RWPE1 (cell line): ENCODE data around the gene ARHGAP28.

ENCODE experiments used
- CTCF ChIA-PET: fragments of 350-600 bp; sonication (Branson Sonifier 250); formaldehyde crosslinking; extraction: SDS; loops from one replicate; lab custom pipeline; 2021; lab: Yijun Ruan, JAX
- POLR2A ChIA-PET: fragments of 400-600 bp; formaldehyde crosslinking; extraction: SDS; loops from one replicate; lab custom pipeline; 2020; ENCODE audit warnings: antibody characterized with exemption; ENCODE audit not compliant: low non-redundant PET; lab: Yijun Ruan, JAX
- DNase-seq: peaks from one replicate; pipeline ENCODE4 v3.0.0; 2012; ENCODE audit warnings: low spot score
- H3K27ac ChIP-seq: fragments of 450-650 bp; 2 replicates; pipeline ENCODE4 v1.5.1; 2017
- TF ChIP-seq, protein P1 (sequence below): fragments of 450-650 bp; conservative IDR thresholded peaks from 2 replicates; pipeline ENCODE4 v1.5.1; 2017; ENCODE audit warnings: low read depth, mild to moderate bottlenecking

The ARHGAP28 gene

DNA sequence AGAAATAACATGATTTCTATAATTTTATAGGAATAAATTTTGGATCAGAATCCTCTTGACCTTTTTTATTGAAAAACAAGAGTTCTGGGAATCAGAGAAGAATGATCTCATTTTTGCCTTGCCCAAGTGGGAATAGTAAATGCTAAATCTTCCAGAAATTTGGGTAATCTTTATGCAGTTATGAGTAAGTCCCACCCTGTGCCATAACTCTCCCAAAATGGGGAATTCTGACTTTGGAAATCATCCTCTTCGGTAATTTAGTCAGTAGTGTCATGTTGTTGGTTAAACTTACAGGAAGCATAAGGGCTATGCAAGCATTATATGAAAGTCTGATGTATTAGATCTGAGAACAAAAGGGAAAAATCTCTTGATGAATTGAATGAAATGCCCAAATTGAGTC, 20.6 kb upstream of the ARHGAP28 start:
- DNase-seq = no peak
- TF ChIP-seq, protein P1, sequence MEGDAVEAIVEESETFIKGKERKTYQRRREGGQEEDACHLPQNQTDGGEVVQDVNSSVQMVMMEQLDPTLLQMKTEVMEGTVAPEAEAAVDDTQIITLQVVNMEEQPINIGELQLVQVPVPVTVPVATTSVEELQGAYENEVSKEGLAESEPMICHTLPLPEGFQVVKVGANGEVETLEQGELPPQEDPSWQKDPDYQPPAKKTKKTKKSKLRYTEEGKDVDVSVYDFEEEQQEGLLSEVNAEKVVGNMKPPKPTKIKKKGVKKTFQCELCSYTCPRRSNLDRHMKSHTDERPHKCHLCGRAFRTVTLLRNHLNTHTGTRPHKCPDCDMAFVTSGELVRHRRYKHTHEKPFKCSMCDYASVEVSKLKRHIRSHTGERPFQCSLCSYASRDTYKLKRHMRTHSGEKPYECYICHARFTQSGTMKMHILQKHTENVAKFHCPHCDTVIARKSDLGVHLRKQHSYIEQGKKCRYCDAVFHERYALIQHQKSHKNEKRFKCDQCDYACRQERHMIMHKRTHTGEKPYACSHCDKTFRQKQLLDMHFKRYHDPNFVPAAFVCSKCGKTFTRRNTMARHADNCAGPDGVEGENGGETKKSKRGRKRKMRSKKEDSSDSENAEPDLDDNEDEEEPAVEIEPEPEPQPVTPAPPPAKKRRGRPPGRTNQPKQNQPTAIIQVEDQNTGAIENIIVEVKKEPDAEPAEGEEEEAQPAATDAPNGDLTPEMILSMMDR = no peak
- POLR2A ChIA-PET = no interaction called here
- CTCF ChIA-PET = no interaction called here
- no peak overlapping the region for H3K27ac ChIP-seq

- POLR2A ChIA-PET = no interaction called here
- no peak for DNase-seq
- CTCF ChIA-PET = no interaction called here
- H3K27ac ChIP-seq = no peak overlapping the region
- TF ChIP-seq, protein P1 = no peak
Measured at GRCh38 chr18:6711467-6711866, 18.0 kb upstream of the ARHGAP28 start.

- ChIA-PET CTCF (no interaction called here), POLR2A (no interaction called here)
- TF ChIP-seq, protein P1 = no peak
- H3K27ac ChIP-seq = no peak overlapping the region
- DNase-seq = no peak
Measured at GRCh38 chr18:6712401-6712800, 17.1 kb upstream of the ARHGAP28 start.

DNA sequence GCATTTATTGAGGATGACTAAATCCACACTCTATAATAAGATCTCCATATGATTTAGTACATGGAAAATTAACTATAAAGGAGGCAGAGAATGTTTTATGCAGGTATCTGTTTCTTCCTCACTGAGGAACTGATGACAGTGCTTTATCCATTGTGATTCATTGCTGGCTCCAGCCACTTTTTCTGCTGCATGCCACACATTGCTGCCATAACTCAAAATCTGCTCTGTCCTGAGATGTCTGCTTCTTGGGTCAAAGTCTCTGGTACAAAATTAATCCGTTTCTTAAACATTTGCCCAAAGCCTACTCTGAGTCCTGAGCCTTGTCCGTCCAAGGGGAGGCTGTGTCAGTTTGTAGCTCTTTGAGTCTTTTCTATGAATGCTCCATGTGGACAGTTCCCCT, 15.5 kb upstream of the ARHGAP28 start:
- no peak overlapping the region for H3K27ac ChIP-seq
- no peak for DNase-seq
- ChIA-PET POLR2A (no interaction called here), CTCF (no interaction called here)
- TF ChIP-seq, protein P1 = no peak

DNA sequence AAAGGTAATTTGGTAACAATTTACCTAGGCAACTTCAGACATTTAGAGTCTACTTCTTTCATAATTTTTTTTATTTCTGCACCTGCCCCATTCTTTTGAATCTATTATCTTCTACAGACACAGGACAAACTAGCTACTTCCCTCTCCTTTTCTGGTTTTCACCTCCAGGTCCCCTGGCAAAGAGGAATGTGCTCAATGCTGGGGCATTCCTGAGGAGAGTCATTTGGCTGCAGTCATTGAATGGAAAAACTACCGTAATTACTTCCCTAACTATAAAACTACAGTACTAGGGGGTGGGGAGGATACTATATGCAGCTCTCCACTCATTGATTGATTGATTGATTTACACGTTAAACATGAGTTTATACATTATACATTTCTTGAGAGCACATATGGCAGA, 11.2 kb upstream of the ARHGAP28 start:
- TF ChIP-seq, protein P1 = no peak
- H3K27ac ChIP-seq = no peak overlapping the region
- no peak for DNase-seq
- ChIA-PET POLR2A (no interaction called here), CTCF (interaction anchor here (0.7 kb wide), 1 partner anchor 1017 kb away, joined by 3 read pairs; no protein-coding TSS in a partner anchor)

DNA sequence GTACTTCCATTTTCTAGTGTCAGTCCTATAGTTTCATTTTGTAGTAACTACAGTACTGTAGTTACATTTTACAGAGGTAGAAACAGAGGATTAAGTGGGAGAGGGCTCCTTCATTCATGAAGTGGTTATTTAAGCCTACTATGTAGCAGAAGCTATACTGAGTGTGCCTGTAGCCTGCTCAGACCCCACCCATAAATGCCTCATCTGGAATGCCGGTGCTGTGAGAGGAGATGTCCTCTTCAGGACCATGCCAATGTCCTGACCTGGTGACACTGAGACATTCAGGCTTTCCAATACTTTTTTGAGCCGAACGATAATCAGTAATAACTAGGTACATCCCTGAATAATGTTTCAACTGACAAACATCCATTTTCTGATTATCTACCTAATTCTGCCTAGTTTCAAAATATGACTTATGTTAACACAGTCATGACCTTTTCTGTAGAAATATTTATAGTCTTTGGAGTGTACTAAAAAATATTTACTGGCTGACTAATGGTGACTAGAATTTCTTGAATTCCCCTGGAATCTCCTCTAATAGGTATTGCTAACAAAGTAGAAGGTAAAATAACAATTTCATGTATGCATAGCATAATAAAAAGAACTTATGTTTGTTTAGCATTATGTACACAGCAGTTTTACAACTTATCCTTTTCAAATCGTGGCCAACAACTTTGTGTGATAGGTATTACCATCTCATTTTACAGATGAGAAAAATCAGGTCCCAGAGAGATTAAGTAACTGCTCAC, 10.2 kb upstream of the ARHGAP28 start:
- TF ChIP-seq, protein P1 = no peak
- H3K27ac ChIP-seq = no peak overlapping the region
- CTCF ChIA-PET = no interaction called here
- POLR2A ChIA-PET = no interaction called here
- DNase-seq = no peak
